ENCODE results near the gene ULK4.
"Not testable (repeated sequence)": the region's sequence is repeated elsewhere in the genome, so short reads cannot be mapped to it uniquely, and the experiment has no call there.

The ULK4 gene

DNA sequence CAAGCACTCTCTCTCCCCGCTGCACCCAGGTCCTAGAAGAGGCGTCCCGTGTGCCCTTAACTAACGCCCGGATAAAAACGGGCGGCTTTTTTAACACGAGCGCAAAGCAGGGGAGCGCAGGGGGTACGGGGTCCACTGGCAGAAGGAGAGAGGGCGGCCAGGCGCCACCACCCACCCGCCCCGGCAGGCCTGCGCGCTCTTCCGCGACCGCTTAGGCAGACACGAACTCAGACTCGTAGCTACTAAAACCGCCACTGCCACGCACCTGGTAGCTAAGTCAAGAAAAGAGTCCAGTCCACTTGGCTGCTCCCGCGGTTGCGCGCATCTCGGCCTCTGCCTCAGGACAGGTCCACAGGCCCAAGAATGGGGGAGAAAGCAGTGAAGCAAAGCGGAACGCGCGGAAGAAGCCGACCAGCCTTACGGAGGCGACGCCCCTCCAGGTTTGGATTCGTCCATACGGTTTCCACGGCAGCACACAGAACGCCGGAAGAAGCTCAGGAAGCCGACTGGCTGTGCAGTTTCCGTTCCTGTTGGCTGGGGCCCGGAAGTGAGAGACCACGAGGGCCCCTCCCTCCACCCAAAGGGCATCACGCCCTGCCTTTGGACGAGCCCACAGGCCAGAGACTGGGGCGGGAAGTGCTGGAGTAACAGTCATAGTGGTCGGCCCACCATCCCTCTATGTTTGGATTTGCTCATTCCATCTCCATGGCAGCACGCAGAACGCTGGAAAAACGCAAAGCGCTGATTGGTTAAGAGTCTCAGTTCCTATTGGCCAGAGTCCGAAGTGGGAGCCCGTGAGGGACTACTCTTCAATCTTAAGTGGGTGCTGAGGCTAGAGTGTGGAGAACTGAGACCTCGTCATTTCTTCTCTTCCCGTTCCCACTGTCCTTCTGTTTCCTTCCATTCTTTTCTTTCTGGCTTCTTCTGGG, at the start of gene ULK4:
Gene ULK4, minus strand, starts transcription at position 353 of the 929 bp plus-strand sequence. CDS start 7,344 bp downstream, outside the sequence.
- peak; percentile 98 for DNase-seq

DNA sequence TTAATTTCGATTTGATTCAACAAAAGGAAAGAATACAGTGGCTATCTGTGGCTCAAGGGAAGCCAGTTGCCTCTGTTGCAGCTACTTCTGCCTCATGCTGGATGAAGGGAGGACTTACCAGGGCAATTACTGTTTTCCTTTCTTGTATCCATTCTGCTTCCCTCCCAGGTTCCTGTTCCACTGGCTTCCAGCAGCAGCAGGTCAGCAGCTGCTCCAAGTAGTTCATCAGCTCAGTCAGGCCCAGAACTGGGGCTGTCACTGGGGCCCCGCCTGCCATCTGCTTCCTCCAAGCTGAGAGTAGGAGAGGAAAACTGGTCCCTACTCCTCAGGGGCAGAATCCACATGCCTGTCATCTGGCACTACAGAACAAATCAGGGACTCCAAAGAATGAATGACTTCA, 48.6 kb upstream of the ULK4 start:
- no peak for DNase-seq

DNA sequence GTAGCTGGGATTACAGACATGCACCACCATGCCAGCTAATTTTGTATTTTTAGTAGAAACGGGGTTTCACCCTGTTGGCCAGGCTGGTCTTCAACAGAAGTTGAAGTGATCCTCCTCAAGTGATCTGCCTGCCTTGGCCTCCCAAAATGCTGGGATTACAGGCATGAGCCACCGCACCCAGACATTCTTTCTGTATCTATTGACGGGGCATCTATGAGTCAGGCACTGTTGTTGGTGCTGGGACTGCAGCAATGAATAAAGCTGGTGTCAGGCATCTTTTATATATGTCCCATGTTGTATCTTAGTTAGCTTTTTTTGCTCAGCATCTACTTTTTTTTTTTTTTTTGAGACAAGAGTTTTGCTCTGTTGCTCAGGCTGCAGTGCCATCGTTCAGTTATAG, 47.6 kb upstream of the ULK4 start:
- DNase-seq = no peak

DNA sequence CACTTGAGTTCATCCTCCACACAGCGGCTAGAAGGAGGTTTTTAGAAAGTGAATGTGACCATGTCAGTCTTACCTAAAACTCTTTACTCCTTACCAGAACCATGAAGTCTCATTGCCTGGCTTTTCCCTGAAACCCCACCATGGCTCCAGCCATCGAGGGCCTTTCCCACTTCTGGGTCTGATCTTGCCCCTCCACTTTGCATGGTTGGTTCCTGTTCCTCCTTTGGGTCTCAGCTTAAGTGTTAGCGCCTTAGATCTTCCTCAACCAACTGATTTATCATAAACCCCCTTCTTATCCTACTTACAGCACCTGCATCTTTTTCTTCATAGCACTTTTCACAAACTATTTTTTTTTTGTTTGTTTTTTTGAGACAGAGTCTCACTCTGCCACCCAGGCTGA, 45.9 kb upstream of the ULK4 start:
- DNase-seq = no peak

DNA sequence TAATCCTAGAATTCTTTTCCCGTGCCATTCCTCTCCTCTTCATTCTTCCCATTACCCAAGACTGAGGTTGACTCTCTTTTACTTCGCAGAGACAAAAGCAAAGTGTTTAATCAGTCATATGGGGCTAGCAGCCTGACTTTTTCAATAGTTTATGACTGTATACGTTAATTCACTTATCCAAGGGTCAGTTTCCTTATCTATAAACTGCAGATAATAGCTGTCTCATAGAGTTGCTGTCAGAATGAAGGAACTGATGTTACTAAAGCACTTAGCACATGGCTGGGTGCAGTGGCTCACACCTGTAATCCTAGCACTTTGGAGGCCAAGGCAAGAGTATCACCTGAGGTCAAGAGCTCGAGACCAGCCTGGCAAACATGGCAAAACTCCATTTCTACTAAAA, 43.5 kb upstream of the ULK4 start:
- DNase-seq = no peak

DNA sequence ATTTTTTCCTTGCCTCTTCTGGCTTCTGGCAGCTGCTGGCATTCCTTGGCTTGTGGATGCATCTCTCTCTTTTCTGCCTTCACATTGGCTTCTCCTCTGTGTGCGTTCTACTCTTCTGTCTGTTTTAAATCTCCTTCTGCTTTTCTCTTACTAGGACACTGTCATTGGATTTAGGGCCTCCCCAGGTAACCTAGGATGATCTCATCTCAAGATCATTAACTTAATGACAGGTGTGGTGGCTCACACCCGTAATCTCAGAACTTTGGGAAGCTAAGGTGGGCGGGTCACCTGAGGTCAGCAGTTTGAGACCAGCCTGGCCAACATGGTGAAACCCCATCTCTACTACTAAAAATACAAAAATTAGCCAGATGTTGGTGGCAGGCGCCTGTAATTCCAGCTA, 40.9 kb upstream of the ULK4 start:
- no peak for DNase-seq

DNA sequence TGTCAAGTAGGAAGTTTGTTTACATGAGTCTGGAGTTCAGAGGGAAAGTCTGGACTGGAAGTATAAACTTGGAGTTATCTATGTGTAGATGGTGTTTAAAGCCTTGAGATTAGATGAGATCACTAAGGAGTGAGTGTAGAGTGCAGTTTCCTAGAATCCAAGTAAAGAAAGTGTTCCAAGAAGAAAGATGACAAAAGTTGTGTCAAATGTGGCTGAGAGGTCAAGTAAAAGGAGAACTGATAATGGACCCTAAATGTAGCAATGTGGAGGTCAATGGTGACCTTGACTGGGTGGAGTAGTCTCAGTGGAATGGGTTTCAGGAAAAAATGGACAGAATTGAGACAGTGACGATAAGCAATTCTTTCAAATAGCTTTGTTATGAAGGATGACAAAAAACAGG, 39.9 kb upstream of the ULK4 start:
- DNase-seq = no peak

DNA sequence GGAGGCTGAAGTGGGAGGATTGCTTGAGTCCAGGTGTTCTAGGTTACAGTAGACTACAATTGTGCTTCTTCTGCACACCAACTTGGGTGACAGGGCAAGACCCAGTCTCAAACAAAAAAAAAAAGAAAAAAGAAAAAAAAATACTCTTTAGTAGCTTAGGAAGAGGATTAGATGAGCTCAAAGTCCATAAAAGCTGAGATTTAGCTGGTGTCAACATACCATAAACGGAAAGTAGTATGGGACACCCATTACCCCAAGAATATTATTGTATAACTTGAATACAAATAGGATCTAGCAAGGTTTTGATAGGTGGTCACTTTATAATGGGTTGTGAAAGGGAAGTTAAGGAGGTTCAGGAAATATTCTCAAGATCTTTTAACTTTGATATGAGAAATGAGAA, 38.0 kb upstream of the ULK4 start:
- no peak for DNase-seq

DNA sequence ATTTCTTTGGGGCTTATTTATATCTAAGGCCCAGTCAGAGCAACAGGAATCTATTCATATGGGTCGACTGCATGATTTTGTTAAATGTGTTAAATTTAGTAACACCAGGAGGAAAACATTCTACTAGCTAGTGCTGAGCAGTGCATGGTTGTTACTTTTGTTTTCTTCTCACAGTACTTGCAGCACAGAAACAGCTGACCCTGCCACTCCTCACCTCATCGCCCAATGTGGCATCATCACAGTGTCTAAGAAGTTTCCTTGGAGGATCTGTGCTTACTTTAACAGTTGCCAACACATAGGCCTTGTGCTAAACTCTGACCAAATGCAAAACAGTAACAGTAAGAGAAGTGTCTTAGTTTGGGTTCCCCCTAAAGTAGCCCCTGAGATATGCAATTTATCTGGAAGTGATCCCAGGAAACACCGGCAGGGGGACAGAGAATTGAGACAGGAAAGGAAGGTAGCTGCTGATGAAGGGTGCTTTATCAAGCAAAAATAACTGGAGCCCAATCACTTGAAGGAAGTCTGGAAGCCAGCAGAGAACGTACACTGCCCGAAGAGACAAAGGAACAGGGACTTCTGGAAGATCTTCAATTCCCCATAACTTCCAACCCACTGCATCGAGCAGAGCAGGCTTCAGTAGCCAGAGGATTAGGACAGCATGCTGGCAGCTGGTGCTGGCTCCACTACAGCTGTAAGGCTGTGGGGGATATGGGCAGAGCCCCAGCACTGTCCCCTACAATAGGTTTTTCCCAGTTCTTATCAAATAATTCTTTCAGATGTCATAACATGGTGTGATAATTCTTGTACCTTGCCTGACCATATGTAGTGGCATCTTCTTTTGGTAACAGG, 36.0 kb upstream of the ULK4 start:
- DNase-seq = no peak

DNA sequence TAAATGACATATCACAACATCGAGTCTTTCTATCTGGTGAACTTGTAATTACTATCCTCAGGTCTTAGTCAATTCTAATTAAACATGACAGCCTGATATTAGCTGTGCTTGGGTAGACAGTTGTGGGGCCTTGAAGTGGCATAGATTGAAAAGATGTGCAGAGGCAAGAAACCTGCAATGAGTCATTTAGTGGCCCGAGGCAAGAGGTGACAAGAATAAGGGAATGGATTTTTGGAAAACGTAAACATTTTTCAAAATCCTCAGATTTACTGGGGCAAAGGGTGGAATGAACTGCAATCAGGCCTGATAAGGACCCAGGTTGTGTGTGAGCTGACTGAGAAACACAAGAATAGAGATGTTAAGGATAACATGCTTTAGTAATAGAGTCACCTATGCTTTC, 29.5 kb upstream of the ULK4 start:
- no peak for DNase-seq

DNA sequence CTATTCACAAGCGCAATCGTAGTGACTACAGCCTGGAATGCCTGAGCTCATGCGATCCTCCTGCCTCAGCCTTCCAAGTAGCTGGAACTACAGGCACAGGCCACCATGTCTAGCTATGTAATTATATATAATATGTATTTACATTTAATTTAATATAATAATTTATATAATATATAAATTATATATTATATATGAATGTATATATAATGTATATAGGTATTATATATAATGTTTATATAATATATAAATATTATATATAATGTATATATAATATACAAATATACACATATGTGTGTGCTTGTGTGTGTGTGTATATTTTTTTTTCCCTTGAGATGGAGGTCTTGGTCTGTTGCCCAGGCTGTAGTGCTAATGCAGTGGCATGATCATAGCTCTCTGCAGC, 27.6 kb upstream of the ULK4 start:
- DNase-seq = no peak

DNA sequence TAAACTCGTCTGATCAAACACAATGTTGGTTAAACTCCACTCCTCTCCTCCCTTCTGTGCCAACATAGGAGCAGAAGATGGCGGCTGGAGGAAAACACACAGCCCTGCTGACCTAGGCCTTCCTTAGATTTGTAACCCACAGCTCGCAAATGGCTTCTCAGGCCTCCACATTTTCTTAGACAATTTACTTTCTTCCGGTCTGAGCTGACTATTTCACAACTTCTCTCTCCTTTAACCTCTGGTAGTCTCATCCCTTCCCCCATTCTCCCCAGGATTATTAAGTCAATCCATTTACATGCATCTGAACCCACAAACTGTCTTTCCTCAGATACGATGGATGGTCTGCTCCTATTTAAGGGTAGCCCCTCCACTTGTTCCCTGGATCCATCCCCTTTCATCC, 25.7 kb upstream of the ULK4 start:
- no peak for DNase-seq

DNA sequence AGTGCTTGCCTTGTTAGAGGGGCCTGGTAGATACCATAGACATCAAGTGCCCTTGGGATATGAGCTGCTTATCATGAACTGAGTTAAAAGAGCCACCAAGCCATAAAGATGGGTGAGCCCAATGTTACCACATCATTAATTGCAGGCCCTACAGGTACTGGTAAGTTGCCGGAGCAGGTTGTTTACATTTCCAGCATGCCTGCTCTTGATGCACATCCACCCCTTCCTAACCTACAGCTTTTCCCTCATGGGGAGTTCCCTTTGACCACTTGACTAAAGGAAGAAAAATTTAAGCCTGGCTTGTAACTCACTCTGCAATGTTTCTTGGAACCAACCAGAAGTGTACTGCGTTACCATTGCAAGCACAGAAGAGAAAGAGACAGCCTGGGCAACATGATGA, 24.7 kb upstream of the ULK4 start:
- DNase-seq = no peak

DNA sequence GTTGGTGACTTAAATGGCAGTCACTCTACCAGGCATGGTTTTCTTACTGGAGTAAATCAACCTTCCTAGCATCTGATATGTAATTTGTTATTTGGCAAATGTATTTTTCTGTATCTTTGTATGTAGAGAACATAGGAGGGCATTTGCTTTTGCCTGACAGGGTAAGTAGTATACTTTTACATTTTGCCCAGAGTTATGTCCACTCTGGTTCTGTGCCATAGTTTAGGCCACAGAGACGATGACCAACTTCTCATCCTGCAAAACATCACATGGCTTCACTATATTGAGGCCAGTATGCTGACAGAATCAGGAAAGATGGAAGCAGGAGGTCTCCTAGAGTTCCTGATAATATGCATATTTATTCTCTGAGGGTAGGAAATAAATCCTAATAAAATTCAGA, 23.1 kb upstream of the ULK4 start:
- DNase-seq = no peak

DNA sequence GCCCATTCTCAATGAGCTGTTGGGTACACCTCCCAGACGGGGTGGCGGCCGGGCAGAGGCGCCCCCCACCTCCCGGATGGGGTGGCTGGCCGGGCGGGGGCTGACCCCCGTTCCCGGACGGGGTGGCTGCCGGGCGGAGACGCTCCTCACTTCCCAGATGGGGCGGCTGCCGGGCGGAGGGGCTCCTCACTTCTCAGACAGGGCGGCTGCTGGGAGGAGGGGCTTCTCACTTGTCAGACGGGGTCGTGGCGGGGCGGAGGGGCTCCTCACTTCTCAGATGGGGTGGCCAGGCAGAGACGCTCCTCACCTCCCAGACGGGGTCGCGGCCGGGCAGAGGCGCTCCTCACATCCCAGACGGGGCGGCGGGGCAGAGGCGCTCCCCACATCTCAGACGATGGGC, 21.2 kb upstream of the ULK4 start:
- not testable (repeated sequence) for DNase-seq

DNA sequence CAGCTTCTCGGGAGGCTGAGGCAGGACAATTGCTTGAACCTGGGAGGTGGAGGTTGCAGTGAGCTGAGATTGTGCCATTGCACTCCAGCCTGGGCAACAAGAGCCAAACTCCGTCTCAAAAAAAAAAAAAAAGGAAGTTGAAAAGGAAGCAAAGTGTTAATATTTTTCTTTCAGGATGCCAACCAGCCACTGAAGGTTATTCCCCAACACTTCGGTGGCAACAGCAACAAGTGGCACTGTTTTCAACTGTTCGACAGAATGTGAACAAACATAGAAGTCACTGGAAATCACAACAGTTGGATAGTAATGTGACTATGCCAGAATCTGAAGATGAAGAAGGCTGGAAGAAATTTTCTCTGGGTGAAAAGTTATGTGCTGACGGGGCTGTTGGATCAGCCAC, 15.5 kb upstream of the ULK4 start:
- not testable (repeated sequence) for DNase-seq

DNA sequence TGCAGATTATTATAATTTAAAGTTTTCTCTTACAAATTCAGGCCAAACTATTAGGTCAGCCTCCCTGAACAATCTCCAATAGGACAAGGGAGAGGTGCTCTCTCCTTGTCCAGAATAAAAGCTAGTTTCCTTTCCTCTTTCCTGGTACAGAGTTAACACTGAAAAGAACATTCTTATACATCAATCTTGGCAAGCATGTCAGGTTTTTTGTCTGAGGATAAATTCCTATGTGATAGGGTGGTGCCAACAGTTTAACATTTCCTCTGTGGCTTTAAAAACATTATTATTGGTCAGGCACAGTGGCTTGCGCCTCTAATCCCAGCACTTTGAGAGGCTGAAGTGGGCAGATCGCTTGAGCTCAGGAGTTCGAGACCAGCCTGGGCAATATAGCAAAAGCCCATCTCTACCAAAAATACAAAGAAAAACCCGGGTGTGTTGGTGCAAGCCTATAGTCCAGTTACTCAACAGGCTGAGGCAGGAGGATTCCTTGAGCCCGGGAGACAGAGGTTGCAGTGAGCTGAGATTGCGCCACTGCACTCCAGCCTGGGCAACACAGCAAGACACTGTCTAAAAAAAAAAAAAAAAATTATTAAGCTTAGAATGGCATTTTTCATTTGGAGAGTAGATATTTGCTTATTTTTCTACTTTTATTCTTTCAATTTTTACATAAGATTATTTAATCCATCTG, 13.7 kb upstream of the ULK4 start:
- DNase-seq = no peak

DNA sequence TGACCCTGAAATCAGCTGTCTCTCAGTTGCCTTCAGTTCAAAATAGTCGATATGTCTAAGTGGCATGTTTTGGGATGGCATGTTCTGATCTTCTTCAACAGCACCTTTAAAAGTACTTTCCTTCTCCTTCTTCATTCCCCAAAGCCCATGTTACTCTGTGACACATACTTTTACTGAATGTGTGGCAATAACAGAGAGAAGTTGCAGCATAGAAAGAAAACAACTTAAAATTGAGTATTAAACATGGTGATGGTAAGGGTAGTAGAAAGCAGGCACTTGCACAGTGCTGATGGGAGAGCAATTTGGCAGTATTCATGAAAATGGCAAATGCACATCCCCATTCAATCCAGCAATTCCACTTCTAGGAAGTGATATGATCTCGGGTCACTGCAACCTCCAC, 12.3 kb upstream of the ULK4 start:
- no peak for DNase-seq

DNA sequence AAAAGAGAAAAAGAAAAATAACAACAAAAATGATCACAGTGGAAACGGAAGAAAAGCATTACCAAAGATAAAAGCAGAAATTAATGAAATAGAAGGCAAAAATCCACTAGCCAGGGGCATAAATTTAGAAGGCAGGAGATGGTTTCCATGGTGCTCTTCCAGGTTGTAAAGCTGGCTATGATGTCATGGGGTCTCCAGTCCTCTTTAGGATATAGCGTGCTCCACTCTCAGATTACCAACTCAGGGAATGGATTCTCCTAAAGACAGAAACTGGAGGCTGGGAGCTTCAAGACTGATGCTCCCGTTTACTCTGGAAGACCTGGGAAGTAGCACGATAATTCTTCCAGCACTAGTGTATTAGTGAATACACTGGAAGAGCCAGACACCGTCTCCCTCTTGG, 10.9 kb upstream of the ULK4 start:
- no peak for DNase-seq

DNA sequence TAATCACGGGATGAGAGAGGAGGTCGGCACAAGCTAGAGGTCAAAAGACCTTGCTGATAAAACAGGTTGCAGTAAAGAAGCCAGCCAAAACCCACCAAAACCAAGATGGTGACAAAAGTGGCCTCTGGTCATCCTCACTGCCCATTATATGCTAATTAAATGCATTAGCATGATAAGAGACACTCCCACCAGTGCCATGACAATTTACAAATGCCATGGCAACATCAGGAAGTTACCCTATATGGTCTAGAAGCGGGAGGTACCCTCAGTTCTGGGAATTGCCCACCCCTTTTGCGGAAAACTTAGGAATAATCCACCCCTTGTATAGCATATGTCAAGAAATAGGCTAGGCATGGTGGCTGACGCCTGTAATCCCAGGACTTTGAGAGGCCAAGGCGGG, 4.3 kb upstream of the ULK4 start:
- DNase-seq = no peak

DNA sequence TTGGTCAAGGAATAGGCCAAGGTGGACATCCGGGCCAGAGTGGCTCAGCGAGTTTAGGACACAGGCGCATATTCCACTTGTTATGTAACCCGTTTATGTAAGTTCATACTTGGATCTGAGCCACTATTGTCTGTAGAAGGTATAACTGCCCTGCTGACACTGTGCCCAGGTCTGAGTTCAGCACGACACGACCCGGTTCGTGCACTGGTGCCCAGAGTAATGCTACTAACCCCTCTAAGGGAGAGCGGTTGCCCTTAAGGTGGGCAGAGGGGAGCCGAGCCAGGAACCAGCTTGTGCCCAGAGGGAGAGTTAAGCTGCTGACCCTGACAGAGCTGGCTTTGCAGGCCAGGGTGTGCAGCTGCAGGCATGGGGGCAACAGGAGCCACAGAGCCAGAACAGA, 1.9 kb upstream of the ULK4 start:
- DNase-seq = no peak

DNA sequence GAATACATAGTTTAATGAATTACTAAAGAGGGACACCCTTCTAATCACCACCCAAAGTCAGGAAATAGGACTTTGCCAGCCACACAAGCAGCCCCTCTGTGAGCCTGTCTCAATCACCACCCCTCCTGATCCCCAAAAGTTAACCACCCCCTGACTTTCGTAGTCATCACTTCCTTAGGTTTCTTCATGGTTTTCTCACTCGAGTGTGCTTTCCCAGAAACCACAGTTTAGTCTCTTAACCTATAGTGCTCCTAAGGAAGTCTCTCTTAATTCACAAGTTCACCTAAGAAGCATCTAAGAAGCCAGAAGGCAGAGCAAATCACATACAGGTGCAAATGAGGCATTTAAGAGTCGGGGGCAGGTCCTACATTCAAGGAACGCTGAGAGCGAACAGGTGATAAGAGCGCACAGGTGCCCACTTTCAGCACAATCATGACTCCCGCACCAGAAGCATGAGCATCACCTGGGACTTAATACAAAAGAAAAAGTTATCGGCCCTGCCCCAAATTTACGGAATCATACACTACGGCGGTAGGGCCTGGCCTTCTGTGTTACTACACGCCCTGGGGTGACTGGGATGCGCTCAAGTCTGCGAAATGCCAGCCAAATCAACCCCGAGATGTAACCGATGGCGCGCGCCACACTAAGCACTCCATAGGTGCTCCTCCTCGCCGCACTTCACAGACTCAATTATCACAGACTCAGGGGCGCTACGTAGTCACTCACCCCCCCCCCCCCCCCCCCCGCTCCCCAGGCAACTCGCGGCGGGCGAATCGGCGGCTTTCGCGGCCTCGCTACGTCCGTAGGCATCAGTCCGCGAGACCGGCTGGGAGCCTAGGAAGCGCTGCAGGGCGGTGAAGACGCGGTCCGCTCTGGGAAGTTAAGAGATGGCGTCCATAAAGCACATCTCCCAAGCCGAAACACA, 815 bp downstream of the ULK4 start:
- peak; percentile 51 for DNase-seq

All from NCI-H510A treated with DMSO at 0.1 percent for 48 hours (cell line).